Right lobe of liver (tissue), 6 donors: Measurements from ENCODE around the gene PRKN. TPM values are rescaled to one million over a fixed set of nuclear protein-coding genes. Genes with fewer than 3 reads are reported as not detected.

ENCODE experiments used
- ATAC-seq, 4 donors: fragments of 200-7000 bp; cut with Tn5 transposase; one replicate each; pipeline ENCODE4 v1.9.1; 2020; ENCODE audit warnings: mild to moderate bottlenecking in 4 of 4, moderate library complexity in 4 of 4
- DNase-seq, 3 donors: peaks; one replicate each; pipeline ENCODE4 v3.0.0-alpha.2; 2020
- H3K27ac ChIP-seq, 3 donors: fragments of 200-600 bp; one replicate each; pipeline ENCODE4 v1.8.0; 2022
- H3K27me3 ChIP-seq, 2 donors: fragments of 200-600 bp; one replicate each; pipeline ENCODE4 v1.8.0; 2022
- H3K36me3 ChIP-seq, 4 donors: fragments of 200-600 bp; sonication (generic) in 1 of 4; one replicate each; pipeline versions ENCODE4 v1.5.1 to v1.8.0; 2017 to 2022; ENCODE audit warnings: control low read depth in 1 of 4
- H3K4me1 ChIP-seq, 4 donors: fragments of 200-600 bp; sonication (generic) in 1 of 4; one replicate each; pipeline versions ENCODE4 v1.5.1 to v1.8.0; 2017 to 2022; ENCODE audit warnings: control low read depth in 1 of 4
- H3K4me3 ChIP-seq, 3 donors: fragments of 200-600 bp; one replicate each; pipeline ENCODE4 v1.8.0; 2022
- H3K9me3 ChIP-seq, 4 donors: fragments of 200-600 bp; sonication (generic) in 1 of 4; one replicate each; pipeline versions ENCODE4 v1.5.1 to v1.8.0; 2017 to 2022; ENCODE audit warnings: control low read depth in 1 of 4
- POLR2A ChIP-seq: fragments of 450-650 bp; IDR thresholded peaks from one replicate; pipeline ENCODE4 v1.6.1; 2017; ENCODE audit warnings: antibody characterized with exemption, mild to moderate bottlenecking
- WGBS: methylation state at CpG from one replicate; pipeline ENCODE4 v1.1.6; 2018; ENCODE audit warnings: low coverage, low lambda C conversion rate; ENCODE audit not compliant: insufficient coverage; ENCODE audit errors: missing lambda C conversion rate; 5-methylcytosine and 5-hydroxymethylcytosine counted together
- intact Hi-C, 2 donors: fragments of 100-400 bp; cut with DNase I; formaldehyde crosslinking; loops; one replicate each; pipeline versions ENCODE4 v1.11.2 to v1.14.1; 2022
- total RNA-seq, 6 experiments: library from RNA; depleted of rRNA in 2 of 6; stranded (reverse); fragments of >200 nt in 2 of 6; fragmentation: NEBNext Ultra II Directional in 3 of 6; extraction: Animal tissue kit (Norgen Biotek cat#: 25700) in 3 of 6; gene quantifications; one replicate each; pipeline versions ENCODE4 v1.1.0 to v1.2.4, GENCODE V29; 2016 to 2023
- TF ChIP-seq, protein P1 (sequence below), 4 donors: fragments of 200-600 bp in 3 of 4; fragments of 450-650 bp in 1 of 4; IDR thresholded peaks; one replicate each; pipeline versions ENCODE4 v1.5.1 to v1.8.0; 2016 to 2022; ENCODE audit warnings: antibody characterized with exemption in 4 of 4, mild to moderate bottlenecking in 2 of 4
- donor health status: DM: no; HTN: yes; CAD: no.
- donor health status: DM: no; HTN: no; CAD: no.
- donor health status: DM: no; HTN: no; CAD: no.
- donor health status: DM: no; HTN: yes; CAD: no.
- donor health status: DM: no; HTN: yes; CAD: no.

PRKN gene
- total RNA-seq, 6 experiments from 2014 or later = 1.1 to 3.7 (median 2.2) TPM

DNA sequence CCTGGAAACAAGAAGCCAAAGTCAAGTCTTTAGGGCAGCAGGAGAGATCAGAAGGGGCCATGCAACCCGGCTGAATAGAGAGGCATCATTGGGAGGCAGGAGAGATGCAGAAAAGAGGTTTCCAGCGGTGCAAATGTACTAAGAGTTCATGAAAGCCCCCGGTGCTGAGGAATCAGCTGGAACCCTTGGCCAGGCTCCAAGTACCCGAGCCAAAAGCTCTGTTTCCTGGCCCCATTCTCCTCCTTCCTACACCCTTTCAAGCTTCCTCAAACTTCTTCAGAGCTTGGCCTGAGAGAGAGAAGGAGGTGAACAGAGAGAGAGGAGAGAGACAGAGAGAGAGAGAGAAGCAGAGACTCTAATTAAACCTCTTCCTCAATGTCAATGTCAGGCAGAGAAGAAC, 433.5 kb downstream of the PRKN start:
- Histone ChIP-seq H3K27ac (no peak overlapping the region), H3K4me3 (no peak overlapping the region), H3K4me1 (no peaks in the 10 kb centered on the region), H3K27me3 (no peaks in the 10 kb centered on the region), H3K36me3 (no peaks in the 10 kb centered on the region), H3K9me3 (no peaks in the 10 kb centered on the region)
- DNase-seq (no peak), ATAC-seq (no peak)
- intact Hi-C loops = no loop called here
- 37% methylated on average over 3 of the region's 4 CpGs for WGBS
- TF ChIP-seq POLR2A = no peak
- TF ChIP-seq, protein P1, sequence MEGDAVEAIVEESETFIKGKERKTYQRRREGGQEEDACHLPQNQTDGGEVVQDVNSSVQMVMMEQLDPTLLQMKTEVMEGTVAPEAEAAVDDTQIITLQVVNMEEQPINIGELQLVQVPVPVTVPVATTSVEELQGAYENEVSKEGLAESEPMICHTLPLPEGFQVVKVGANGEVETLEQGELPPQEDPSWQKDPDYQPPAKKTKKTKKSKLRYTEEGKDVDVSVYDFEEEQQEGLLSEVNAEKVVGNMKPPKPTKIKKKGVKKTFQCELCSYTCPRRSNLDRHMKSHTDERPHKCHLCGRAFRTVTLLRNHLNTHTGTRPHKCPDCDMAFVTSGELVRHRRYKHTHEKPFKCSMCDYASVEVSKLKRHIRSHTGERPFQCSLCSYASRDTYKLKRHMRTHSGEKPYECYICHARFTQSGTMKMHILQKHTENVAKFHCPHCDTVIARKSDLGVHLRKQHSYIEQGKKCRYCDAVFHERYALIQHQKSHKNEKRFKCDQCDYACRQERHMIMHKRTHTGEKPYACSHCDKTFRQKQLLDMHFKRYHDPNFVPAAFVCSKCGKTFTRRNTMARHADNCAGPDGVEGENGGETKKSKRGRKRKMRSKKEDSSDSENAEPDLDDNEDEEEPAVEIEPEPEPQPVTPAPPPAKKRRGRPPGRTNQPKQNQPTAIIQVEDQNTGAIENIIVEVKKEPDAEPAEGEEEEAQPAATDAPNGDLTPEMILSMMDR (IDR thresholded peaks at IDR 0.05) = no peak

DNA sequence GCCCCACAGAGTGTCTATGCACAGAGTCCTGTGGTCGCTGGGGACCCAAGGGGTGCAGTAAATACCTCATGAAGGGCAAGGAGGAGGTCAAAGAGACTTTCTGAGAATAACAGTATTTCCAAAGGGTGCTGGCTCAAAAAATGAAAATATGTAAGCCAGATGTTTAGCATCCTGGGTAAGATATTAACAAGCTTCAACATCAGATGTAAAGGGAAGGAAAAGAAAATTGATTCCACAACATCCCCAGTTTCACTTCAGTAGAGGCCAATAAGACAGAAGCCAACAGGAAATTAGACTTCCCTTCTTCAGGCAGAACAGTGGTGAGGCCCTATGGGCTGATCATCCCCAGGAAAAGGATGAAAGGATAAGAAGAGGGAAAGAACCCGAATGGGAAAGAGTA, 434.7 kb downstream of the PRKN start:
- H3K27ac ChIP-seq = no peak overlapping the region
- no peak for ATAC-seq
- H3K27me3 ChIP-seq = no peaks in the 10 kb centered on the region
- no peak for TF ChIP-seq POLR2A
- TF ChIP-seq, protein P1 (IDR thresholded peaks at IDR 0.05) = no peak
- no peak for DNase-seq
- 61% methylated on average over 2 of the region's 2 CpGs for whole genome bisulfite sequencing
- intact Hi-C loops = no loop called here
- H3K36me3 ChIP-seq = no peaks in the 10 kb centered on the region
- no peaks in the 10 kb centered on the region for H3K9me3 ChIP-seq
- H3K4me3 ChIP-seq = no peak overlapping the region
- no peaks in the 10 kb centered on the region for H3K4me1 ChIP-seq

DNA sequence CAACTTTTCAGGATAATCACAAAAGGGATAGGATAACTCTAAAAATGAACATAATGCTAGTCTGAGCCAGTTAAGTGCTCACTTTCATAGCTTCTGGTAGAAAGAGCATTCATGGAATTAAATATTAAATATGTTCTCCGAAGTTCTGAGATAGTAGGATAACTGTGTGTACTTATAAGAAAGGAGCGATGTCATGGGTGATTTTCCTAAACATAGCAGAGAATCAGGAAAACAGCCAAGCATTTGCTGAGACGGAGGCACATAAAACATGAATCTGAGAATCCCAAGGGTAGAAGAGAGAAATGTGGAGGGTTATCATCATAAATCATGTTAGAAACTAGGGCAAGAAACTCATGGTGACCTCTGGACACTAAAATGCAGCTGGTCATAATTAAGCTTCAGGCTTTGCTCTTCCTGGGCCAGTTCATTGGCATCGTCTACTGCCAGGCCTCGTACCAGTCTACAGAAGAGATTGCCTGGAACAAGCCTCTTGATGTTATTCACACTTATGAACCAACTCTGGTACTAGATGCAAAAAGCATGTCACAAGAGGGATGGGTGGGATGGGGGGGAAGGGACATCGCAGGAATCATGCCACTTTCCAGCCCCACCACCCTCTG, 436.6 kb downstream of the PRKN start:
- Histone ChIP-seq H3K4me3 (no peak overlapping the region), H3K27ac (no peak overlapping the region), H3K36me3 (no peaks in the 10 kb centered on the region), H3K27me3 (no peaks in the 10 kb centered on the region), H3K9me3 (no peaks in the 10 kb centered on the region), H3K4me1 (no peaks in the 10 kb centered on the region)
- no peak for ATAC-seq
- no peak for DNase-seq
- no peak for TF ChIP-seq POLR2A
- TF ChIP-seq, protein P1 (IDR thresholded peaks at IDR 0.05) = no peak
- intact Hi-C loops = no loop called here
- WGBS = 82% methylated on average over 5 of the region's 6 CpGs

DNA sequence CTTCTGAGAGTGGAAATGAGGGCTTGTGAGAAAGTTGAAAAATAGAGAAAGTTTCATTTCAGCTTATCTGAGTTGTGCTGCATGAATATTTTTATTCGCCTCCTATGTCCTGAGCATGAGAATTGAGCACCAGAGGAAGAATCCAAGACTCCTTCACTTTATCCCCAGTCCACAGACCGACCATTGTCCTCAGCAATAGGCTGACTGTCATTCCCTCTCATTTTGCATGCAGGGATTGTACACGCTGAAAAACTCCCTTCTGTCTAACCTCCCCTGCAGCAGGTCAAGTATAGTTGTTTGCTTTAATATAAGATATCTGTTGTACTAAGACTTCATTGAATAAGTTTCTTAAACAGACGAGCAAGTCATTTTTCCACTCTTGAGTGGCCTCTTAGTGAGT, 437.6 kb downstream of the PRKN start:
- intact Hi-C loops = no loop called here
- Histone ChIP-seq H3K9me3 (no peaks in the 10 kb centered on the region), H3K4me3 (no peak overlapping the region), H3K36me3 (no peaks in the 10 kb centered on the region), H3K27ac (no peak overlapping the region), H3K4me1 (no peaks in the 10 kb centered on the region), H3K27me3 (no peaks in the 10 kb centered on the region)
- WGBS = 74% methylated on average over 4 of the region's 4 CpGs
- TF ChIP-seq POLR2A = no peak
- TF ChIP-seq, protein P1 (IDR thresholded peaks at IDR 0.05) = no peak
- ATAC-seq (no peak), DNase-seq (no peak)

DNA sequence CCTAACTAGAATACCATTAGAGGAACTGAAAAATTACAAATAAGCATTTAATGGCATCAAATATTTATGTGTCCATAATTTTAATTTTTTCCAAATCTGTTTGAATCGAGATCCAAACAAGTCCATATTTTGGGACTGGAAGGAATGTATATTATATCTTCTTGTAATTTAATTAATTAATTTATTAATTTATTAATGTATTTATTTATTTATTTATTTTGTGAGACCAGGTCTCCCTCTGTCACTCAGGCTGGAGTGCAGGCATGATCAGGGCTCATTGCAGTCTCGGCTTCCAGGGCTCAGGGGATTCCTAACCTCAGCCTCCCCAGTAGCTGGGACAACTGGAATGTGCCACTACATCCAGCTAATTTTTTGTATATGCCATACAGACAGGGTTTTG, 453.6 kb downstream of the PRKN start:
- H3K9me3 ChIP-seq = no peaks in the 10 kb centered on the region
- no peak overlapping the region for H3K27ac ChIP-seq
- DNase-seq (no peak), ATAC-seq (no peak)
- TF ChIP-seq POLR2A = no peak
- TF ChIP-seq, protein P1 (IDR thresholded peaks at IDR 0.05) = no peak
- no peak overlapping the region for H3K4me3 ChIP-seq
- H3K4me1 ChIP-seq = no peaks in the 10 kb centered on the region
- H3K36me3 ChIP-seq = no peaks in the 10 kb centered on the region
- intact Hi-C loops = no loop called here
- no peaks in the 10 kb centered on the region for H3K27me3 ChIP-seq
- 85% methylated on average over 2 of the region's 2 CpGs for WGBS
